ENCODE results near the gene KATNAL2.

DNA sequence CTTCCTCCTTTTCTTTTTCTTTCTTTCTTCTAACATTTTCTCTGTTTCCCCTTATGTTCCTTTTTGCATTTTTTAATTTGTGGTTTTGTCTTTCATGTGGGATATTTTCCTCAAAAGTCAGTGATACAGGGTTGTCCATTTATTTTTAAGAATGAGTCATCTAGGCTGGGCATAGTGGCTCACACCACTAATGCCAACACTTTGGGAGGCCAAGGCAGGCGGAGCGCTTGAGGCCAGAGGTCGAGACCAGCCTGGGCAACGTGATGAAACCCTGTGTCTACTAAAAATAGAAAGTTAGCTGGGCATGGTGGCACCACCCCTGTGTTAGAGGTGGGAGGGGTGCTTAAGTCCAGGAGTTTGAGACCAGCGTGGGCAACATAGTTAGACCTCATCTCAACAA, 35.8 kb downstream of the KATNAL2 start:
- TF ChIP-seq GATA2 (IDR thresholded peaks at IDR 0.05; ENCODE audit: low read depth, low read length) (no peak), GATA3 (IDR thresholded peaks at IDR 0.05; ENCODE audit: low read depth, low read length) (no peak)
